NT2/D1 (cell line): ENCODE data around the gene TMEM198.

Source experiments
- SUZ12 ChIP-seq: IDR thresholded peaks from 2 replicates; pipeline ENCODE4 v1.6.1; 2011; ENCODE audit not compliant: insufficient read length, insufficient read depth; ENCODE audit errors: extremely low read depth
- YY1 ChIP-seq: IDR thresholded peaks from 2 replicates; pipeline ENCODE4 v1.6.1; 2011; ENCODE audit not compliant: insufficient read length, insufficient read depth
- ZNF274 ChIP-seq: IDR thresholded peaks from 2 replicates; pipeline ENCODE4 v1.6.1; 2011; ENCODE audit warnings: mild to moderate bottlenecking, low read depth, low read length

- no peak for TF ChIP-seq YY1
- no peak for TF ChIP-seq ZNF274
- TF ChIP-seq SUZ12 = no peak
These were observed 6.9 kb upstream of the TMEM198 start for GRCh38 chr2:219536967-219537366.
